ENCODE results near the gene MAPK14. TPM values are rescaled to one million over a fixed set of nuclear protein-coding genes. Genes with fewer than 3 reads are reported as not detected.

MAPK14 gene
- total RNA-seq, 1 donor from 2014 or later = 65.0 TPM

DNA sequence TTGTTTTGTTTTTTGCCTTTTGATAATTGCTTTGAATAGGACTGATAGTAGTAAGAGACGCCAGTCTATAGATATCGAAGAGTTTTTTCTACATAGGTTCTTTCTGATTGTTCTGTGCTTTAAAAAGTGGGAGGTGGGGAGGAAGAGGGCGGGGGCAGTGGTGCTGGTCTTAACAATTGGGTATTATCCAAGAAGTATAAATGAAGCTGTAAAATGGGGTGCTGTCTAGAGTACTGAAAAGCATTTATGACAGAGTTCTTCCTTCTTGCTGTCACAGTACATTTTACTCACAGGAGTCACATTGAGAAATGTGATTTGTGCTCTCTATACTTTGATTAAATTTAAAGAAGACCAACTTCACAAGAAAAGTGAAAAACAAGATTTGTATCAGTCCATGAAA, 41.0 kb downstream of the MAPK14 start:
- no peaks in the 10 kb centered on the region for H3F3A ChIP-seq (ENCODE audit: low read depth)
- TF ChIP-seq EZH2phosphoT487 (IDR thresholded peaks at IDR 0.05) (no peak), EZH2 (IDR thresholded peaks at IDR 0.05) (no peak)
- TF ChIP-seq, protein P1, sequence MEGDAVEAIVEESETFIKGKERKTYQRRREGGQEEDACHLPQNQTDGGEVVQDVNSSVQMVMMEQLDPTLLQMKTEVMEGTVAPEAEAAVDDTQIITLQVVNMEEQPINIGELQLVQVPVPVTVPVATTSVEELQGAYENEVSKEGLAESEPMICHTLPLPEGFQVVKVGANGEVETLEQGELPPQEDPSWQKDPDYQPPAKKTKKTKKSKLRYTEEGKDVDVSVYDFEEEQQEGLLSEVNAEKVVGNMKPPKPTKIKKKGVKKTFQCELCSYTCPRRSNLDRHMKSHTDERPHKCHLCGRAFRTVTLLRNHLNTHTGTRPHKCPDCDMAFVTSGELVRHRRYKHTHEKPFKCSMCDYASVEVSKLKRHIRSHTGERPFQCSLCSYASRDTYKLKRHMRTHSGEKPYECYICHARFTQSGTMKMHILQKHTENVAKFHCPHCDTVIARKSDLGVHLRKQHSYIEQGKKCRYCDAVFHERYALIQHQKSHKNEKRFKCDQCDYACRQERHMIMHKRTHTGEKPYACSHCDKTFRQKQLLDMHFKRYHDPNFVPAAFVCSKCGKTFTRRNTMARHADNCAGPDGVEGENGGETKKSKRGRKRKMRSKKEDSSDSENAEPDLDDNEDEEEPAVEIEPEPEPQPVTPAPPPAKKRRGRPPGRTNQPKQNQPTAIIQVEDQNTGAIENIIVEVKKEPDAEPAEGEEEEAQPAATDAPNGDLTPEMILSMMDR (IDR thresholded peaks at IDR 0.05) = no peak
- no peak for DNase-seq (ENCODE audit: low spot score)
- no peaks in the 10 kb centered on the region for H3K36me3 ChIP-seq
- no peak overlapping the region for H2AFZ ChIP-seq (replicated peaks)
- no peak overlapping the region for H3K4me2 ChIP-seq
- H4K20me1 ChIP-seq (ENCODE audit: low read depth) = peaks cover 36% of the 10 kb centered on the region
- Mint-ChIP-seq H3K4me3 (no peak overlapping the region), H3K9me3 (no peaks in the 10 kb centered on the region), H3K36me3 (peaks cover 5% of the 10 kb centered on the region), H3K4me1 (peaks cover 18% of the 10 kb centered on the region), H3K27ac (no peak overlapping the region), H3K27me3 (ENCODE audit: insufficient read depth, low read depth) (no peaks in the 10 kb centered on the region)
- no peak overlapping the region for H3K4me3 ChIP-seq
- H3K79me2 ChIP-seq (ENCODE audit: low read depth) = peaks cover 37% of the 10 kb centered on the region
- peaks cover 7% of the 10 kb centered on the region for H3K4me1 ChIP-seq
- no peaks in the 10 kb centered on the region for H3K27me3 ChIP-seq
- no peak overlapping the region for H3K9ac ChIP-seq
- no peak overlapping the region for H3K27ac ChIP-seq
- H3K9me3 ChIP-seq (ENCODE audit: low read depth) = no peaks in the 10 kb centered on the region

DNA sequence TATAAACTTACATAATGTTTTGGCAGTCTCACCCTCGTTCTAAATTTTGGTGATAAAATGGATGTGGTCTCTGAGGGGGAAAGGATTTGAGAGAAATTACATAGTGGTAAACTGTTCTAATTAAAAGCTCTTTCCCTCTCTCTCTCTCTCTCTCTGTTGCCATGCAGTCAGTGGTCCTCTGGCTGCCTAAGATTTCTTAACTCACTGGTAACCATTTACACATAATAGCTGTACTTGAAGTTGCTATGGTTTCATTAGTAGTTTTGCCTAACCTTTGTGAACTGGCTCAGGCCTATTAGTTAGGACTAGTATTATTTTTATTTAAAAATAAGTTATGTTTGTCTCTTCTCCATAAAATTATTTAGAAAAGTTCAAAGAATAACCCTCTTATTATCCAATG, 42.0 kb downstream of the MAPK14 start:
- Histone ChIP-seq H3K4me2 (no peak overlapping the region), H4K20me1 (ENCODE audit: low read depth) (peaks cover 34% of the 10 kb centered on the region), H3K27me3 (no peaks in the 10 kb centered on the region), H3K4me3 (no peak overlapping the region), H3K9me3 (ENCODE audit: low read depth) (no peaks in the 10 kb centered on the region), H3K4me1 (peaks cover 3% of the 10 kb centered on the region), H3K36me3 (no peaks in the 10 kb centered on the region), H3K79me2 (ENCODE audit: low read depth) (peaks cover 29% of the 10 kb centered on the region), H3K27ac (no peak overlapping the region), H3K9ac (no peak overlapping the region), H3F3A (ENCODE audit: low read depth) (no peaks in the 10 kb centered on the region), H2AFZ (replicated peaks) (no peak overlapping the region)
- H3K36me3 Mint-ChIP-seq = peaks cover 5% of the 10 kb centered on the region
- no peaks in the 10 kb centered on the region for H3K27me3 Mint-ChIP-seq (ENCODE audit: insufficient read depth, low read depth)
- no peak for DNase-seq (ENCODE audit: low spot score)
- H3K27ac Mint-ChIP-seq = no peak overlapping the region
- TF ChIP-seq EZH2 (IDR thresholded peaks at IDR 0.05) = no peak
- no peak overlapping the region for H3K4me3 Mint-ChIP-seq
- H3K4me1 Mint-ChIP-seq = peaks cover 18% of the 10 kb centered on the region
- H3K9me3 Mint-ChIP-seq = no peaks in the 10 kb centered on the region

DNA sequence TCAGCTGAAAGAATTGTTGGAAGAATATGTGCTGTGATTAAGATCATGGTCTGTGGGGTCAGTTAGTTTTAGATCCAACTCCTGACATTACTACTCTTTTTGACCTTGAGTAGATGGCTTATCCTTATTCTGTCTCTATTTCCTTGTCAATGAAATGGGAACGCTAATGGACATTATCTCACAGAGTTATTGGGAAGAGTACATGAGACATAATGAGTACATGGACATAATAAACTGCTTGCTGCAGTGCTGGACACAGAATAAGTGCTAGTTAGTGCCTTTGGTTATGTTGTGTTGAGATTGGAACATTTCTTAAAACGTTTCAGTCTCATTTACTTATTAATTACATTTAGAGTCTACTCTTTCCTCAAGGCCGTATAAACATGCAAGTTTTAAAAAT, 42.6 kb downstream of the MAPK14 start:
- H2AFZ ChIP-seq (replicated peaks) = no peak overlapping the region
- no peak overlapping the region for H3K9ac ChIP-seq
- no peak overlapping the region for H3K4me3 ChIP-seq
- H3K36me3 Mint-ChIP-seq = peaks cover 7% of the 10 kb centered on the region
- H3K9me3 ChIP-seq (ENCODE audit: low read depth) = no peaks in the 10 kb centered on the region
- H3K27me3 ChIP-seq = no peaks in the 10 kb centered on the region
- no peak overlapping the region for H3K4me3 Mint-ChIP-seq
- TF ChIP-seq EZH2phosphoT487 (IDR thresholded peaks at IDR 0.05) (no peak), EZH2 (IDR thresholded peaks at IDR 0.05) (no peak)
- TF ChIP-seq, protein P1 (IDR thresholded peaks at IDR 0.05) = no peak
- H3K9me3 Mint-ChIP-seq = no peaks in the 10 kb centered on the region
- peaks cover 12% of the 10 kb centered on the region for H3K4me1 Mint-ChIP-seq
- no peak overlapping the region for H3K27ac ChIP-seq
- H3K79me2 ChIP-seq (ENCODE audit: low read depth) = peaks cover 27% of the 10 kb centered on the region
- DNase-seq (ENCODE audit: low spot score) = no peak
- no peaks in the 10 kb centered on the region for H3K4me1 ChIP-seq
- no peak overlapping the region for H3K4me2 ChIP-seq
- no peaks in the 10 kb centered on the region for H3F3A ChIP-seq (ENCODE audit: low read depth)
- H3K27me3 Mint-ChIP-seq (ENCODE audit: insufficient read depth, low read depth) = no peaks in the 10 kb centered on the region
- H3K36me3 ChIP-seq = no peaks in the 10 kb centered on the region
- H3K27ac Mint-ChIP-seq = no peak overlapping the region
- H4K20me1 ChIP-seq (ENCODE audit: low read depth) = peaks cover 31% of the 10 kb centered on the region

DNA sequence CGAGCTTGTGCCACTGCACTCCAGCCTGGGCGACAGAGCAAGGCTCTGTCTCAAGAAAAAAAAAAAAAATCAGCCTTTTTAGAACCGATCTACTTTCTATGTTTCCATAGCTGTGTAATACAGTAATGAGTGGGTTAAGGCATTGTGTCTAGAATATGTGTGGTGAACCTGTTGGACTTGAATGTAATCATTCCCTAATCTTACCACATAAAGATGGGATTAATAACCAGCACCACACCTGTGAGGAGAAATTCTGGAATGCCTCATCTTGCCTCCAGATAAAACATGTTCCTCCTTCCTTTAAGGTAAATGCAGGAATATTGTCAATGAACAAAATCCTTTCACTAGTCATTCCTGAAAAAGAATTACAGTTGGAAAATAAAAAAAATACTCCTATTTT, 43.7 kb downstream of the MAPK14 start:
- Histone ChIP-seq H3K4me2 (no peak overlapping the region), H3F3A (ENCODE audit: low read depth) (no peaks in the 10 kb centered on the region), H3K4me1 (no peaks in the 10 kb centered on the region), H3K36me3 (no peaks in the 10 kb centered on the region), H3K9ac (no peak overlapping the region), H3K79me2 (ENCODE audit: low read depth) (peaks cover 27% of the 10 kb centered on the region), H3K27ac (no peak overlapping the region), H3K9me3 (ENCODE audit: low read depth) (no peaks in the 10 kb centered on the region), H2AFZ (replicated peaks) (no peak overlapping the region), H3K4me3 (no peak overlapping the region), H3K27me3 (no peaks in the 10 kb centered on the region), H4K20me1 (ENCODE audit: low read depth) (peaks cover 22% of the 10 kb centered on the region)
- no peak for DNase-seq (ENCODE audit: low spot score)
- Mint-ChIP-seq H3K4me1 (peaks cover 6% of the 10 kb centered on the region), H3K27me3 (ENCODE audit: insufficient read depth, low read depth) (no peaks in the 10 kb centered on the region), H3K4me3 (no peak overlapping the region), H3K36me3 (peaks cover 10% of the 10 kb centered on the region), H3K27ac (no peak overlapping the region), H3K9me3 (no peaks in the 10 kb centered on the region)
- TF ChIP-seq EZH2phosphoT487 (IDR thresholded peaks at IDR 0.05) = no peak
- TF ChIP-seq, protein P1 (IDR thresholded peaks at IDR 0.05) = no peak
- TF ChIP-seq EZH2 (IDR thresholded peaks at IDR 0.05) = no peak

Measured in neural progenitor cell (in vitro differentiated cells).